ENCODE measurements around the gene TBC1D4. TPM values are rescaled to one million over a fixed set of nuclear protein-coding genes. Genes with fewer than 3 reads are reported as not detected.

TBC1D4 gene
- total RNA-seq, 2 donors from 2014 or later = 27.6 to 56.1 TPM

DNA sequence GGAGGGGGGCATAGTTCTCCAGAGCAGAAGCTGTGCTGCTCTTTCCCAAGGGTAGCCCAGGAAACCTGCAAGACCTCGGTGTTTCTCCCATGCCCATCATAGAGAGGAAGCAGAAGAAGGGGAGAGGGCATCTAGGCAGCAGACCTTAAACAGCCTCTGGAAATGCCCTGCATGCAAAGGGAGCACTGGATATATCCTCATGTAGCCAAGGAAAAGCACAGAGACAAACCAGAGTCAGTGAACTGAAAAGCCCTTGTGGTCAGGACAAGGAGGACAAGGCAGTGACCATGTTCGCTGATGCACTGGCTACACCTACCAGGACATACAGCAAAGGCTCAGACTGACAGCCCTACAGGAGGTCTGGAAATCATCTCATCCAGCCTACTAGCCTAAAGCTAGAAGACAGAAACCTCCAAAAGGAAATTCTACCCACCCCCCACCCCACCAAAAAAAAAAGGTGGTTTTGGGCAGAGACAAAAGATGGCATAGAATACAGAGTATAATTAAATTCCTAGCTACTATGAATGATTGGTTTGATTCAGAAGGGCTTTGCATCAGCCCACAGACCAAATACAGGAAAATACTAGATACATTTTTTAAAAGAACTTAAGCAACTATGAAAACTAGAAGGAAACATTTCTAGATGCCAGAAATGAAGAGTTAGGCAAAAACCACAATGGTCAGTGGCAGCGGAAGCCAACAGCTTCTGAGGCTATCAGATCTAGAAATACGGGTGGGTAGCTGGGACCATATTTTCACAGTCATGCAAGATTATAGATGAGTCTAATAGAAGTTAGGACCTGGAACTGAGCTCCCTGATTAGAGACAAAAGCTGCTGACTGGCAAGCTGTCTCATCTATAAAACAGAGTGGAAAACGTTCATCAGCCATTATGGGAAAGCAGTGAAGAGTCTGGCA is 4.4 kb upstream of the TBC1D4 start:
- no peaks in the 10 kb centered on the region for H3K36me3 ChIP-seq
- no peaks in the 10 kb centered on the region for H3K27me3 ChIP-seq (replicated peaks; ENCODE audit: insufficient read depth)
- WGBS = 57% methylated on average over 5 of the region's 5 CpGs
- intact Hi-C loops (cut with DNase I) = no loop called here
- no peaks in the 10 kb centered on the region for H3K9me3 ChIP-seq
- DNase-seq (ENCODE audit: low spot score) = no peak
- TF ChIP-seq POLR2A (IDR thresholded peaks at IDR 0.05) (no peak), POLR2AphosphoS5 (IDR thresholded peaks at IDR 0.05) (no peak)
- TF ChIP-seq, protein P1, sequence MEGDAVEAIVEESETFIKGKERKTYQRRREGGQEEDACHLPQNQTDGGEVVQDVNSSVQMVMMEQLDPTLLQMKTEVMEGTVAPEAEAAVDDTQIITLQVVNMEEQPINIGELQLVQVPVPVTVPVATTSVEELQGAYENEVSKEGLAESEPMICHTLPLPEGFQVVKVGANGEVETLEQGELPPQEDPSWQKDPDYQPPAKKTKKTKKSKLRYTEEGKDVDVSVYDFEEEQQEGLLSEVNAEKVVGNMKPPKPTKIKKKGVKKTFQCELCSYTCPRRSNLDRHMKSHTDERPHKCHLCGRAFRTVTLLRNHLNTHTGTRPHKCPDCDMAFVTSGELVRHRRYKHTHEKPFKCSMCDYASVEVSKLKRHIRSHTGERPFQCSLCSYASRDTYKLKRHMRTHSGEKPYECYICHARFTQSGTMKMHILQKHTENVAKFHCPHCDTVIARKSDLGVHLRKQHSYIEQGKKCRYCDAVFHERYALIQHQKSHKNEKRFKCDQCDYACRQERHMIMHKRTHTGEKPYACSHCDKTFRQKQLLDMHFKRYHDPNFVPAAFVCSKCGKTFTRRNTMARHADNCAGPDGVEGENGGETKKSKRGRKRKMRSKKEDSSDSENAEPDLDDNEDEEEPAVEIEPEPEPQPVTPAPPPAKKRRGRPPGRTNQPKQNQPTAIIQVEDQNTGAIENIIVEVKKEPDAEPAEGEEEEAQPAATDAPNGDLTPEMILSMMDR (IDR thresholded peaks at IDR 0.05) = no peak
- no peak overlapping the region for H3K27ac ChIP-seq
- H3K4me1 ChIP-seq (replicated peaks) = no peaks in the 10 kb centered on the region
- H3K4me3 ChIP-seq = no peak overlapping the region

DNA sequence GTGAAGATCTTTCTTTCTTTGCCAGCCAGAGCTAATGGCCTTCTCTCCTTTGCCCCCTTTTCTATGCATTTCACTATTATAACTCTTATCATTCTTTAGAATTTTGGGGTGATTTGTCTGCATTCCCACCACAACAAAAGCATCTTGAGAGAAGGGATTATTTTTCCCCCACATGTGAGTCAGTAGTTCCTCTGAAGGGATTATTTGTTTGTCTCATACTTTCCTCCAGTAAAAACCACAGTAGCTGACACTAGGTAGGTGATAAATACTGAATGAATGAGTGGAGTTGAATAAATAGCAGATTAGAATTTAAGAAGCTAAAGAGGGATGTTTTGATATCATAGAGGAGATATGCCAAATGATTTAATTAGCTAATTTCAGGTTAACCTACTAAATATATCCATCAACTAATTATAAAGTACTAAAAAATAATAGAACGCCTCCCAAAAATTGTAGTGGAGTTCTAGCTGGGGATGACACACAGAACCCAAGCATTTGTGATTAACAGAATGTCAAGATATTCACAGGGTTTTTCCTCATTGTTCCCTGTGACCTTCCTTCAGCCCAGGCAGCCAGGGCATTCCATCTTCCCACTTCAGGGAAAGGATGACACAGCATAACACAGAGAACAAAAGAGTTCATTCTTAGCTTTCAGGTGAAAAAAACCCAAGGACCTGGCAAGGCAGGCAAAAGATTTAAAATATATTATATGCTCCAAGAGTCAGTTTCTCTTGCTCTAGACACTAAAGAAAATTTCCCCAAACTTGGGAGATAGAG is 3.5 kb upstream of the TBC1D4 start:
- no peaks in the 10 kb centered on the region for H3K36me3 ChIP-seq
- no peaks in the 10 kb centered on the region for H3K27me3 ChIP-seq (replicated peaks; ENCODE audit: insufficient read depth)
- H3K4me1 ChIP-seq (replicated peaks) = no peaks in the 10 kb centered on the region
- H3K27ac ChIP-seq = no peak overlapping the region
- no peaks in the 10 kb centered on the region for H3K9me3 ChIP-seq
- TF ChIP-seq POLR2AphosphoS5 (IDR thresholded peaks at IDR 0.05) (no peak), POLR2A (IDR thresholded peaks at IDR 0.05) (no peak)
- TF ChIP-seq, protein P1 (IDR thresholded peaks at IDR 0.05) = no peak
- intact Hi-C loops (cut with DNase I) = no loop called here
- H3K4me3 ChIP-seq = no peak overlapping the region
- 95% methylated on average over 1 of the region's 1 CpG for WGBS
- no peak for DNase-seq (ENCODE audit: low spot score)

DNA sequence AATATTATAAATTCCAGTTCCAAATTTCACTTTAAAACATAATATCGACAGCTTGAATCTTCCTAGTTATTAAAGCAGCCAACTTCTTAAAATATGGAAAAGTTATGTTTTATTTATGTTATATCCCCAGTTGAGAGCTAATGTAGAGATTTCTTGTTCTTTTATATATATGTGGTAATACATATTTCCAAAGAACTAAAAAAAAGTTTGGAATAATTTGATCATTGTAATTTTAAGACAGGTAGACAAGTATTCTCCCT is 781 bp upstream of the TBC1D4 start:
- Histone ChIP-seq H3K27me3 (replicated peaks; ENCODE audit: insufficient read depth) (no peaks in the 10 kb centered on the region), H3K36me3 (no peaks in the 10 kb centered on the region), H3K4me1 (replicated peaks) (no peaks in the 10 kb centered on the region), H3K9me3 (no peaks in the 10 kb centered on the region), H3K27ac (peak overlapping the region; percentile 79 to 85), H3K4me3 (peak overlapping the region; percentile 82 to 88)
- DNase-seq (ENCODE audit: low spot score) = no peak
- WGBS = 0% methylated on average over 1 of the region's 1 CpG
- intact Hi-C loops (cut with DNase I) = no loop called here
- no peak for TF ChIP-seq POLR2AphosphoS5 (IDR thresholded peaks at IDR 0.05)
- TF ChIP-seq, protein P1 (IDR thresholded peaks at IDR 0.05) = no peak
- no peak for TF ChIP-seq POLR2A (IDR thresholded peaks at IDR 0.05)

DNA sequence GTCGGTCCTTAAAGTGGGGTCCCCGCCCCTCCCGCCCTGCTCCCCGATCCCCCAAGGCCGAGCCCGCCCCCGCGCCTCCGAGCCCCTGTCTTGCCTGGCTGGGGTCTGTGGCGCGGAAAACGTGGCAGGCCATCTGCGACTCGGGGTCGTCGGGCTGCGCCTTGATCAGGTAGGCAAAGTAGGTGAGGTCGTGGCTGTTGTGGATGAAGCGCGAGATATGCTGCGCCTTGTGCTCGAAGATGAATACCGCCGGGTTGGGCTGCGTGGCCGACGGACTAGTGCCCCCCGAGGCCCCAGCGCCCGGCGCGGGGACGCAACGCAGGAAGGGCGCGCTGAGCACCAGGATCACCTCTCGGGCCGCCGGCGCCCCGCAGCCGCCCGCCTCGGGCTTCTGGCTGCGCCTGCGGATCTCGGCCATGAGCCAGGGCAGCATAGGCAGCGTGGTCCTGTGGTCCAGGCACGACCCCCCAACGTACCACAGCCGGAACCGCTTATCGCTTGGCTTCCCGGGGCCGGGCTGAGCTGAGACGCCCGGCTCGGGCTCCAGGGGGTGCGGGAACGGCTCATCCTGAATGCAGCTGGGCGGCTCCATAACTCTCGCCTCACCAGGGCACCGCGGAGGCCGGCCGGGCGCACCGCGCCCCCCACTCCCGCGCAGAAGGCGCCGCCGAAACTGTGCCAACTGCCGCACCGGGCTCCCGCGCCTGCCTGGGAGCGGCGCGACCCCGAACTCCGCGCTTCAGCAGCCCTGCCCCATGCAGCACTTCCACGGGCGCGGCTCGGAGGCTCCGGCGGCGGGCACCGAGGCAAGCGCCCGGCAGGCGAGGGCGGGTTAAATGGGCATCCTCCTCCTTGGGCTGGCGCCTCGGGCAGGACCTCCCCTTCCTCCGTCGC is 546 bp downstream of the TBC1D4 start:
- 0% methylated on average over 45 of the region's 100 CpGs for WGBS
- peak overlapping the region; percentile 82 to 88 for H3K4me3 ChIP-seq
- no peaks in the 10 kb centered on the region for H3K9me3 ChIP-seq
- H3K27ac ChIP-seq = peak overlapping the region; percentile 79 to 85
- H3K36me3 ChIP-seq = no peaks in the 10 kb centered on the region
- H3K27me3 ChIP-seq (replicated peaks; ENCODE audit: insufficient read depth) = no peaks in the 10 kb centered on the region
- peaks cover 4% of the 10 kb centered on the region for H3K4me1 ChIP-seq (replicated peaks)
- DNase-seq (ENCODE audit: low spot score) = peak; percentile 21
- intact Hi-C loops (cut with DNase I) = loop anchor here (1.0 kb wide), 1 partner anchor 110 kb away; no protein-coding TSS in a partner anchor
- TF ChIP-seq, protein P1 (IDR thresholded peaks at IDR 0.05) = no peak

Measured in prostate gland (tissue), 2 donors.